Stimulated activated CD4-positive, alpha-beta T cell treated with anti-CD3 and anti-CD28 coated beads, TNF-alpha, amount 100 ng/mL, for 48 hours (primary cell): ENCODE measurements around the gene CACNA1H.
"Not testable (repeated sequence)": the region's sequence is repeated elsewhere in the genome, so short reads cannot be mapped to it uniquely, and the experiment has no call there.

Experiments used
- DNase-seq, 3 donors: peaks; one replicate each; pipeline ENCODE4 v3.0.0-alpha.2; 2020; ENCODE audit warnings: low read depth in 3 of 3

CACNA1H gene

DNA sequence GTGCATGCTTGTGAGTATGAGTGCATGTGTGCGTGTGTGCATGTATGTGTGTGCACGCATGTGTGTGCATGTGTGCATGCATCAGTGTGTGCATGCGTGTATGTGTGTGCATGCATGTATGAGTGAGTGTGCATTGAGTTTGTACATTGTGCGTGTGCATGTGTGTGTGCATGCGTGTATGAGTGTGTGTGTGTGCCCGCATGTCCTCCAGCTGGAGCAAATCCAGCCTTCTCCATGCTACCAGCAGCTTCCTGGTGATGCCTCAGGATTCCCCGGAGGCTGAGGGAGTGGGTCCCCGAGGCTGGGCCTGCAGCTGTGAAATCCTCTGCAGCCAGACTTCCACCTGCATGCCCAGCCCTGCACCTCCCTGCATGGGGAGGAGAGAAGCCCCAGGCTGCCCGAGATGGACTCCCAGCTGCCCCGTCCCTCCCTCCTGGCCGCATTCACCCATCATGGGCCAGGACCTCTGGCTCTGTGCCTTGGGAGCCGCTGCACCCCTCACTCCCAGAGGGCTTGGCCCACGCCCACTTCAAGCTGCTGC is 112.3 kb downstream of the CACNA1H start:
- no peak for DNase-seq

DNA sequence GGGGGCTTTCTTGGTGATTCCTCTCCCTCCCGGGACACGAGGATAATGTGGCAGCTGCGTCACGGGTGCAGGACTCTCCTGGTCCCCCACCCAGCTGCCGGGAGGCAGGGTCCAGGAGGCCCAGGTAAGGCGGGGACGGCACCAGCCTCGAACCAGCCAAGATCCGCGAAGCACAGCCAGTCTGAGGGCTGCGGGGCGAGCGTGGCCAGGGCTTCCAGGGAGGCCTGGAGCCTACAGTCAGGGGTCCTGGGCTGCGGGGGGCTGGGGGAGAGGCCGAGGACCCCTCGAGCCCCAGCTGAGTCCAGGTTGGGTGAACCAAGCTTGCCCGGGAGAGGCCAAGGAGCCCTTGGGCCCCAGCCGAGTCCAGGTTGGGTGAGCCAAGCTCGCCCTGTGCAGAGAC is 112.9 kb downstream of the CACNA1H start:
- DNase-seq, result no peak

DNA sequence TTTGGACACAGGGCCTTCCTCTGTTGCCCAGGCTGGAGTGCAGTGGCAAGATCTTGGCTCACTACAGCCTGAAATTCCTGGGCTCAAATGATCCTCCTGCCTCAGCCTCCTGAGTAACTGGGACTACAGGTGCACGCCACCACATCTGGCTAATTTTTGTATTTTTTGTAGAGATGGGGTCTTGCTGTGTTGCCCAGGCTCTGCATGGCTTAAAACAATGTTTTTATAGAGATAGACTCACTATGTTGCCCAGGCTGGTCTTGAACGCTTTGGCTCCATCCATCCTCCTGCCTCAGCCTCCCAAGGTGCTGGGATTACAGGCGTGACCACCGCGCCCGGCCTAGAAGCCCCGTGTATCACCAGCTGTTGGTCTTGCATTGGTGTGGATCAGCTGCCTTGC is 116.5 kb downstream of the CACNA1H start:
- DNase-seq, result not testable (repeated sequence)

DNA sequence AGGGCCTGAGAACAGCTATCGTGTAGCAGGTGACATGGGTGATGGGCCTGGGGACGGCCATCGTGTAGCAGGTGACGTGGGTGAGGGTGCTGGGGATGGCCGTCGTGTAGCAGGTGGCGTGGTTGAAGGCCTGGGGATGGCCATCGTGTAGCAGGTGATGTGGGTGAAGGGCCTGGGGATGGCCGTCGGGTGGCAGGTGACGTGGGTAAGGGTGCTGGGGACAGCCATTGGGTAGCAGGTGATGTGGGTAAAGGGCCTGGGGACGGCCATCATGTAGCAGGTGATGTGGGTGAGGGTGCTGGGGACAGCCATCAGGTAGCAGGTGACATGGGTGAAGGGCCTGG is 118.4 kb downstream of the CACNA1H start:
- no peak for DNase-seq
